H1 (cell line): ENCODE results near the gene AGTR1. TPM values are rescaled to one million over a fixed set of nuclear protein-coding genes. Genes with fewer than 3 reads are reported as not detected.

Source experiments
- CTCF ChIA-PET: fragments of 300-600 bp; sonication (Branson Sonifier 250); formaldehyde crosslinking; loops from one replicate; lab custom pipeline; 2021; ENCODE audit not compliant: partially characterized antibody; lab: Charles Lee
- POLR2A ChIA-PET: fragments of 300-600 bp; sonication (Branson Sonifier 250); formaldehyde crosslinking; loops from one replicate; lab custom pipeline; 2021; ENCODE audit warnings: inconsistent platforms; ENCODE audit not compliant: partially characterized antibody; lab: Charles Lee
- DNase-seq, 2 experiments: peaks; one replicate each; pipeline versions ENCODE4 v3.0.0 to v3.0.0-alpha.2; 2010 to 2022; ENCODE audit warnings: low spot score in 2 of 2, low read depth in 1 of 2, mixed read lengths in 1 of 2
- FAIRE-seq: peaks from 2 replicates; lab custom pipeline; 2011; peaks lifted over from hg19 to GRCh38; lab: Jason Lieb, UNC
- H2AFZ ChIP-seq: 2 replicates; pipeline ENCODE4 v1.8.1; 2012; ENCODE audit warnings: low read length, inconsistent platforms
- H2AK5ac ChIP-seq: 2 replicates; pipeline ENCODE4 v1.6.1; 2013; ENCODE audit warnings: low read depth, low read length
- H2BK120ac ChIP-seq: replicated peaks from 2 replicates; pipeline ENCODE3; 2013; ENCODE audit warnings: low read depth, low read length, inconsistent platforms
- H2BK12ac ChIP-seq: 2 replicates; pipeline ENCODE4 v1.6.1; 2013; ENCODE audit warnings: low read depth, low read length
- H2BK15ac ChIP-seq: 2 replicates; pipeline ENCODE4 v1.6.1; 2013; ENCODE audit warnings: low read length
- H2BK20ac ChIP-seq: 2 replicates; pipeline ENCODE4 v1.6.1; 2013; ENCODE audit warnings: low read length
- H2BK5ac ChIP-seq: 2 replicates; pipeline ENCODE4 v1.6.1; 2013; ENCODE audit warnings: low read depth, low read length
- H3K14ac ChIP-seq: 2 replicates; pipeline ENCODE4 v1.6.1; 2013; ENCODE audit warnings: inconsistent platforms; ENCODE audit not compliant: insufficient read length
- H3K18ac ChIP-seq: 2 replicates; pipeline ENCODE4 v1.6.1; 2013; ENCODE audit warnings: low read length; ENCODE audit errors: extremely low read depth
- H3K23ac ChIP-seq: 2 replicates; pipeline ENCODE4 v1.6.1; 2013; ENCODE audit warnings: inconsistent platforms; ENCODE audit not compliant: insufficient read length
- H3K23me2 ChIP-seq: 2 replicates; pipeline ENCODE4 v1.6.1; 2013; ENCODE audit warnings: low read depth, low read length
- H3K27ac ChIP-seq: 2 replicates; pipeline ENCODE4 v1.6.1; 2011; ENCODE audit warnings: low read depth, low read length, inconsistent platforms
- H3K27me3 ChIP-seq, 4 experiments: replicated peaks in 1 of 4; 1 replicate in 1 of 4; 2 replicates in 3 of 4; pipeline versions ENCODE4 v1.6.1 to v1.8.1; 2011 to 2013; ENCODE audit warnings: low read length in 3 of 4, mild to moderate bottlenecking in 3 of 4, inconsistent platforms in 2 of 4, mixed read lengths in 2 of 4, moderate library complexity in 1 of 4; ENCODE audit not compliant: control insufficient read depth in 3 of 4, insufficient read depth in 3 of 4; ENCODE audit errors: extremely low read depth in 1 of 4
- H3K36me3 ChIP-seq, 4 experiments: 2 replicates each; pipeline versions ENCODE4 v1.6.1 to v1.8.1; 2011 to 2013; ENCODE audit warnings: mild to moderate bottlenecking in 4 of 4, low read length in 3 of 4, moderate library complexity in 2 of 4, control low read depth in 1 of 4, inconsistent platforms in 1 of 4; ENCODE audit not compliant: insufficient read depth in 4 of 4, control insufficient read depth in 2 of 4
- H3K4ac ChIP-seq: replicated peaks from 2 replicates; pipeline ENCODE3; 2013; ENCODE audit warnings: low read length, low read depth, mixed read lengths, inconsistent platforms; ENCODE audit not compliant: insufficient read length
- H3K4me1 ChIP-seq, 4 experiments: replicated peaks in 1 of 4; 1 replicate in 1 of 4; 2 replicates in 3 of 4; pipeline versions ENCODE4 v1.6.1 to v1.8.1; 2011 to 2013; ENCODE audit warnings: low read length in 3 of 4, inconsistent platforms in 2 of 4, mixed read lengths in 1 of 4; ENCODE audit not compliant: insufficient read depth in 4 of 4, control insufficient read depth in 3 of 4
- H3K4me2 ChIP-seq, 2 experiments: 2 replicates each; pipeline versions ENCODE4 v1.6.1 to v1.8.1; 2011 to 2013; ENCODE audit warnings: low read depth in 2 of 2, low read length in 2 of 2, control low read depth in 1 of 2, inconsistent platforms in 1 of 2, mild to moderate bottlenecking in 1 of 2; ENCODE audit not compliant: insufficient read depth in 1 of 2
- H3K4me3 ChIP-seq, 4 experiments: fragments of 200-600, 300-600 bp in 1 of 4; sonication (generic), shearing (Covaris generic), sonication (Bioruptor Twin) in 1 of 4; 2 replicates each; pipeline versions ENCODE4 v1.5.1 to v1.8.1; 2011 to 2016; ENCODE audit warnings: low read length in 4 of 4, low read depth in 3 of 4, control low read depth in 2 of 4, inconsistent platforms in 2 of 4, mild to moderate bottlenecking in 2 of 4, mixed read lengths in 1 of 4, moderate library complexity in 1 of 4; ENCODE audit not compliant: insufficient read depth in 2 of 4; ENCODE audit errors: extremely low read depth in 1 of 4
- H3K56ac ChIP-seq: replicated peaks from 2 replicates; pipeline ENCODE3; 2013; ENCODE audit warnings: low read depth, mild to moderate bottlenecking, mixed read lengths, low read length, inconsistent platforms; ENCODE audit not compliant: insufficient read length
- H3K79me1 ChIP-seq: 2 replicates; pipeline ENCODE4 v1.6.1; 2013; ENCODE audit warnings: low read depth, low read length, control low read depth
- H3K79me2 ChIP-seq, 2 experiments: 2 replicates each; pipeline versions ENCODE4 v1.6.1 to v1.8.1; 2012 to 2013; ENCODE audit warnings: low read length in 2 of 2, mild to moderate bottlenecking in 2 of 2, inconsistent platforms in 1 of 2; ENCODE audit not compliant: insufficient read depth in 2 of 2, control insufficient read depth in 1 of 2
- H3K9ac ChIP-seq, 4 experiments: replicated peaks in 1 of 4; 1 replicate in 1 of 4; 2 replicates in 3 of 4; pipeline versions ENCODE4 v1.6.1 to v1.8.1; 2011 to 2013; ENCODE audit warnings: low read depth in 3 of 4, low read length in 3 of 4, control low read depth in 2 of 4, mild to moderate bottlenecking in 2 of 4, moderate library complexity in 2 of 4, inconsistent platforms in 1 of 4; ENCODE audit errors: extremely low read depth in 1 of 4
- H3K9me3 ChIP-seq, 2 experiments: 2 replicates each; pipeline versions ENCODE4 v1.6.1 to v1.8.1; 2012 to 2013; ENCODE audit warnings: mild to moderate bottlenecking in 2 of 2, moderate library complexity in 2 of 2, control low read depth in 1 of 2, inconsistent platforms in 1 of 2, low read depth in 1 of 2, low read length in 1 of 2, mixed read lengths in 1 of 2; ENCODE audit not compliant: insufficient read depth in 2 of 2
- H4K20me1 ChIP-seq, 2 experiments: replicated peaks in 1 of 2; 2 replicates each; pipeline versions ENCODE3 to v1.8.1; 2011 to 2013; ENCODE audit warnings: inconsistent platforms in 2 of 2, low read length in 2 of 2, mild to moderate bottlenecking in 1 of 2; ENCODE audit not compliant: insufficient read depth in 2 of 2, control insufficient read depth in 1 of 2
- H4K5ac ChIP-seq: 2 replicates; pipeline ENCODE4 v1.6.1; 2013; ENCODE audit warnings: low read length, low read depth, mixed read lengths, inconsistent platforms; ENCODE audit not compliant: insufficient read length
- H4K8ac ChIP-seq: 2 replicates; pipeline ENCODE4 v1.8.0; 2013; ENCODE audit warnings: mild to moderate bottlenecking, moderate library complexity, low read length, inconsistent platforms; ENCODE audit not compliant: insufficient read depth; ENCODE audit errors: extremely low read depth
- H4K91ac ChIP-seq: replicated peaks from 2 replicates; pipeline ENCODE3; 2013; ENCODE audit warnings: low read length, mixed read lengths, inconsistent platforms; ENCODE audit not compliant: insufficient read length
- CBX5 ChIP-seq: fragments of 300-800, 300-1000 bp; sonication (generic); IDR thresholded peaks from 2 replicates; pipeline ENCODE4 v1.7.1; 2016; ENCODE audit warnings: antibody characterized with exemption, low read length, low read depth
- CHD1 ChIP-seq: IDR thresholded peaks from 2 replicates; pipeline ENCODE4 v1.6.1; 2012; ENCODE audit warnings: low read depth, low read length, improper control_type of control experiment
- CTBP2 ChIP-seq: IDR thresholded peaks from 2 replicates; pipeline ENCODE4 v1.7.0; 2011; ENCODE audit warnings: borderline replicate concordance, mild to moderate bottlenecking, moderate library complexity, mixed read lengths, low read length; ENCODE audit not compliant: insufficient read depth, insufficient read length
- JUN ChIP-seq: IDR thresholded peaks from 2 replicates; pipeline ENCODE4 v1.6.1; 2011; ENCODE audit warnings: low read depth, mild to moderate bottlenecking, improper control_type of control experiment, low read length
- MAX ChIP-seq: IDR thresholded peaks from 2 replicates; pipeline ENCODE4 v1.6.1; 2012; ENCODE audit warnings: inconsistent platforms
- PHF8 ChIP-seq: fragments of 200-600 bp; sonication (generic); conservative IDR thresholded peaks from 2 replicates; pipeline ENCODE4 v1.7.1; 2012; ENCODE audit warnings: low read depth, mild to moderate bottlenecking, inconsistent platforms, low read length, moderate library complexity
- POLR2A ChIP-seq, 2 experiments: IDR thresholded peaks; 1 replicate in 1 of 2; 2 replicates in 1 of 2; pipeline ENCODE4 v1.6.1; 2011; ENCODE audit warnings: low read depth in 2 of 2, low read length in 2 of 2, mild to moderate bottlenecking in 2 of 2; ENCODE audit errors: control extremely low read depth in 1 of 2
- POU5F1 ChIP-seq: IDR thresholded peaks from 2 replicates; pipeline ENCODE4 v1.6.1; 2011; ENCODE audit warnings: low read depth, mild to moderate bottlenecking, low read length, moderate library complexity
- RFX5 ChIP-seq: IDR thresholded peaks from 2 replicates; pipeline ENCODE4 v1.6.1; 2011; ENCODE audit warnings: low read depth, low read length, improper control_type of control experiment, borderline replicate concordance
- RNF2 ChIP-seq: fragments of 200-900, 300-1000 bp; sonication (generic); IDR thresholded peaks from 2 replicates; pipeline ENCODE4 v1.7.1; 2016; ENCODE audit warnings: borderline replicate concordance, low read depth, mild to moderate bottlenecking, antibody characterized with exemption, low read length; ENCODE audit not compliant: poor library complexity, severe bottlenecking; ENCODE audit errors: missing control alignments
- SIRT6 ChIP-seq: IDR thresholded peaks from one replicate; pipeline ENCODE4 v1.7.1; 2012; ENCODE audit warnings: low read length, inconsistent platforms
- SIX5 ChIP-seq: IDR thresholded peaks from 2 replicates; pipeline ENCODE4 v1.6.1; 2011; ENCODE audit warnings: mild to moderate bottlenecking, low read depth, low read length
- SP4 ChIP-seq: IDR thresholded peaks from 2 replicates; pipeline ENCODE4 v1.6.1; 2012; ENCODE audit warnings: low read length, inconsistent platforms
- SRF ChIP-seq: IDR thresholded peaks from 2 replicates; pipeline ENCODE4 v1.6.1; 2011; ENCODE audit warnings: mild to moderate bottlenecking, low read depth, low read length, moderate library complexity
- TCF12 ChIP-seq: IDR thresholded peaks from 2 replicates; pipeline ENCODE4 v1.6.1; 2011; ENCODE audit warnings: low read depth, mild to moderate bottlenecking, low read length
- YY1 ChIP-seq: IDR thresholded peaks from 2 replicates; pipeline ENCODE4 v1.6.1; 2011; ENCODE audit warnings: low read depth, mild to moderate bottlenecking, low read length
- WGBS, 2 experiments: shearing (Covaris generic) in 1 of 2; methylation state at CpG; one replicate each; pipeline versions ENCODE4 v1.1.6 to v1.1.7; 2013 to 2015; ENCODE audit warnings: low lambda C conversion rate in 2 of 2, mixed read lengths in 2 of 2, inconsistent platforms in 1 of 2, low coverage in 1 of 2, missing lambda C conversion rate in 1 of 2; ENCODE audit not compliant: insufficient replicate concordance in 2 of 2, insufficient coverage in 1 of 2, insufficient read length in 1 of 2; ENCODE audit errors: extremely low coverage in 1 of 2, missing lambda C conversion rate in 1 of 2; 5-methylcytosine and 5-hydroxymethylcytosine counted together
- polyA plus RNA-seq, 7 experiments: library from polyadenylated mRNA; depleted of rRNA in 3 of 7; stranded (reverse) in 5 of 7; unstranded in 2 of 7; fragments of >200 nt in 5 of 7; fragments of 200-250 nt in 2 of 7; gene quantifications; 1 replicate in 5 of 7; 2 replicates in 1 of 7; 4 replicates in 1 of 7; pipeline versions ENCODE4 v1.2.1 to v1.2.3, GENCODE V29; 2011 to 2013; ENCODE audit warnings: missing spikeins in 2 of 7, mixed read lengths in 2 of 7
- total RNA-seq: library from RNA; stranded (reverse); fragmentation: NEBNext Ultra II Directional; extraction: Animal tissue kit (Norgen Biotek cat#: 25700); gene quantifications from 2 replicates; pipeline ENCODE4 v1.2.1, GENCODE V29; 2021

AGTR1 gene
- total and polyA plus RNA-seq, 2 of the 8 experiments (the other 6 are each of a cell fraction or from before 2014, with no cell fraction given), result 0.03 TPM; not detected in 1

- Histone ChIP-seq H3K18ac (no peak overlapping the region), H4K20me1 (no peaks in the 10 kb centered on the region), H2AK5ac (no peak overlapping the region), H3K4ac (no peak overlapping the region), H2BK120ac (no peak overlapping the region), H3K79me2 (no peaks in the 10 kb centered on the region), H4K91ac (no peak overlapping the region), H3K23ac (no peak overlapping the region), H3K56ac (no peak overlapping the region), H4K8ac (no peak overlapping the region), H3K27me3 (peaks cover 10 to 20% (median 14%) of the 10 kb centered on the region in 4 experiments), H3K27ac (no peak overlapping the region), H2BK5ac (no peak overlapping the region), H2BK15ac (no peak overlapping the region), H3K9ac (no peak overlapping the region), H4K5ac (no peak overlapping the region), H3K4me2 (no peak overlapping the region), H3K79me1 (no peaks in the 10 kb centered on the region), H3K14ac (no peak overlapping the region), H2AFZ (no peak overlapping the region), H2BK20ac (no peak overlapping the region), H2BK12ac (no peak overlapping the region), H3K9me3 (no peaks in the 10 kb centered on the region), H3K4me1 (peaks cover 0 to 3% (median 0%) of the 10 kb centered on the region in 4 experiments; a peak in 1 of 7 replicates), H3K4me3 (no peak overlapping the region), H3K23me2 (peaks cover 4% of the 10 kb centered on the region; the same call in 1 of the 2 replicates), H3K36me3 (no peaks in the 10 kb centered on the region)
- CTCF ChIA-PET, result no interaction called here
- FAIRE-seq, result no peak
- DNase-seq, result no peak
- POLR2A ChIA-PET, result no interaction called here
- WGBS, 2 experiments, result 81% methylated on average over 1 of the region's 1 CpG; no CpG with 5 or more reads in 1 of the 2 experiments
- TF ChIP-seq SRF (no peak), RNF2 (no peak), TCF12 (no peak), POU5F1 (no peak), JUN (no peak), SIRT6 (no peak), CTBP2 (no peak), CBX5 (no peak), MAX (no peak), RFX5 (no peak), POLR2A (IDR thresholded peaks at IDR 0.05; ENCODE audit: control extremely low read depth in 1 of 2, low read depth in 2 of 2, low read length in 2 of 2) (no peak), YY1 (no peak), PHF8 (no peak), SP4 (no peak), SIX5 (no peak), CHD1 (no peak)
These were observed 3.6 kb upstream of the AGTR1 start for GRCh38 chr3:148694116-148694515.
